Measurements from ENCODE around the gene TMEM235.

TMEM235 gene

GRCh38 chr17:78255953-78256706 lies 24.7 kb downstream of the TMEM235 start:
- DNase-seq = no peak

DNA sequence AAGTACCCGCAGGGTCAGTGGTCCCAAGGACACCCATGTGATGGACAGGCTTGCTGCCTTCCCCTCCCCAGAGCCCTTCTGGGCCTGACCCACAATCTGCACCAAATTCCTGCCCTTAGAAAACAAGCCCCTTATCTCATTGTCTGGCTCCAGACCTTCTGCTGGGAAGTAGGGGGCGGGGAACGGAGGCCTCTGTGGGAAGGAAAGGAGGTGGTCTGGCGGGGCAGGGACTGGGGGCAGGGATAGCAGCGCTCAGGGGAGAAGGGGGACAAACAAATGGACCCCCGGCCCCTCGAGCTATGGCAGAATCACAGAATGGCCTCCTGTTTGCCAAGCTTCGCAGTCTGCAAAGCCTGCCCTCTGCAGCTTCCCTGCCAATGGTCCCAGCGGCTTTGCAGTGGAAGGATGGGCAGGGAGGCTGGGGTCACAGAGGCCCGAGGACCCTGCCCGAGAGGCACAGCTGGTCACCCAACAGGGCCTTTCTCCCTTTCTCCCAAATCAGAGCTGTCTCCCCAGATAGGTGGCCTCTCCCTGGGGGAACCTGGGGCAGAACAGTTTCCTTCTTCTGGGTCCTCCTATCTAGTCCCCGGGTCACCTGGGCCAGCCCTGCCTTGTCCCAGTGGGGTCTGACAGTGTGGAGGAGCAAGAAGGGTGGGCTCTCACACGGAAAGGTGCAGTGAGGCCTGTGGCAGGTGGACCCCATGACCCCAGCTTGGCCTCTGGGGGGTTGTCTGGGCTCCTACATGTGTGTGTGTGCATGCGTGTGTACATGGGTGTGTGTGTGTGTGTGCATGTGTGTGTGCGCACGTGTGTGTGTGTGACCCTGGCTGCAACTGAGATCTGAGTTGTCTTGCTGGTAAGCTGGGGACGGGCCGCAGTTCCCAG lies 25.5 kb downstream of the TMEM235 start:
- DNase-seq = no peak

DNA sequence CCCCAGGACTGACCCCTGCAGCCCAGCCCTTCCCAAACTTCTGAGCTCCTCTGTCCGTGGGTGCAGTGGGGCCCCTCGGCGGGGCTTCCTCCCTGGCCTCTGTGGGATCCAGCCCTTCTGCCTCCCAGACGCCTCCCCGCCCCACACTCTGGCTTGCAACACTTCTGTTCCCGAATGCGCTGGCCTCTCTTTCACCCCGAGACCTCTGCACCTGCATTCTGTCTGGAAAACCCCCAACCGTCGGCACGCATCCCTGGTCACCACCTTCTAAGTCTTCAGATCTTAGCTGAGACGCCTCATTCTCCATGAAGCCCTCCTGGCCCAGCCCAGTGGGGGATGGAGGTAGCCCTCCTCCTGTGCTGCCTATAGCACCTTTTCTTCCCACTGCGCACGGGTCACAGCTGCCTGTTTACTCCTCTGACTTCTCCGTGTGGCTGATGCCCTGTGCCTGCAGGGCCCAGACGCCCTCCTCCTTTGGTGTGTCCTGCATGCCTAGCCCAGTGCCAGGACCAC lies 26.4 kb downstream of the TMEM235 start:
- peak; percentile 35 for DNase-seq

GRCh38 chr17:78258323-78259191 lies 27.1 kb downstream of the TMEM235 start:
- peak; percentile 70 for DNase-seq

- DNase-seq = no peak
These were observed 27.7 kb downstream of the TMEM235 start for GRCh38 chr17:78259192-78259554.

DNA sequence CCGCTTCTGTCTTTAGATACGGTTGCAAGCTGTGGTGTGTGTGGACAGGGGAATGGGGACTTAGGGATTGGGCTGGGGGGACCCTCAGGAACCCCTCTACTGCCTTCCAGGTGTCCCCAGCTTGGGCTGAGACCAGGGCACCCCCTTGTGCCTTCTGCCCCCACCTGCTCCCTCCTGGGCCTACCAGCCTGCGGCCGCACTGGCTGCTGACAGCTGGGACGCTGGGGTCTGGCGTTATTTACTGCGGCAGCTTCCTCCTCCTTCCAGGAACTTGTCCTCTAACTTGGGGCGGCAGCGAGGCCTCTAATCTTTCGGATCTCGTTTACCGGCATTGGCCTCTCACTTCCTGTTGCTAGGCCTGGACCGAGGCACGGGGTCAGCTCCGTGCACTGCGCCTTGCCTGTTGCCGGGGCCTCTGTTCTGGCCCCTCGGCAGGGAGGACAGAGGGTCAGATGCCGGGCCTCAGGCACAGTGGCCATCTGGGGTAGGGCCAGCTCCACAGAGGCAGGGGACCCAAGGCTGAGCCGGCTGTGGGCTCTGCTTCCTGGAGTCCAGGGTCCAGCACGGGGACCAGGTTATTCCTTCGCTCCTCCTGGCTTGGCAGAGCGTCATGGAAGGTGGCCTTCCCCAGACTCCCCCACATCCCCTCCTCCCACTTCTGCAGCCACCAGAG lies 31.8 kb downstream of the TMEM235 start:
- no peak for DNase-seq

- DNase-seq = no peak
These were observed 32.4 kb downstream of the TMEM235 start for GRCh38 chr17:78263736-78264340.

DNA sequence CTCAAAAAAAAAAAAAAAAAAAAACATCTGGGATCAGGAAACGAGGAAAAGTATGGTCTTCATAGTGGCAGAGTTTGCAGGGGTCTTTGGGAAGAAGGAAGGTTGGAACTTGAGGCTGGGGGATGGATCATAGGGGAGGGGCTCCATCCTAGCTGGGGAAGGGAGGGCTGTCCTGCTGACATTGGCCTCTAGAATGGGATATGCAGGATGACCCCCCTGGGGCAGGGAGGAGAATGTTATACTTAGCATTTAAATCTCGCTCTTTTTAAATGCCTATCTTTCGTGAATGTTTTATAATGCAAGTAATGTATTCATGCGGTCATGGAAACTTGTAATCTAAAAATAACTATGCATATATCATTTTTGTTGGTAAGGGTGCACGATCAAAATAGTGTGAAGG lies 33.2 kb downstream of the TMEM235 start:
- DNase-seq = no peak

GRCh38 chr17:78265121-78265520 lies 33.7 kb downstream of the TMEM235 start:
- no peak for DNase-seq

DNA sequence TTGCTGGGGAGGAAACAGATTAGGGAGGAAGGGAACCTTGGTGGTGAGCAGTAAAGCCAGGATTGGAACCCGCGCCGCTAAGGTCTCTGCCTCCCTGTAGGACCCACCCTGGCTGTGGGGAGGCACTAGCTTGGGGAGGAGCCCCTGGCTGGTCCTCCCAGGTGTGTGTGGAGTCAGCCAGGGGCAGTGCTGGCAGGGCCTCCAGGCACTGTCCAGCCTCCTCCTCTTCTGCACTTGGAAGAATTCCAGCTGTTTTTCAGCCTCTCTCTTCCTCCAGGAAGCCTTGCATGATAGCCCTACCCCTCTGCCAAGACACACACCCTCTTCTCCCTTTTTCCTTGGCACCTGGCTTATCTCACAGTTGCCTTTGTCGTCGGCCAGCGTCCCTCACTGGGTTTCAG lies 34.8 kb downstream of the TMEM235 start:
- no peak for DNase-seq

DNA sequence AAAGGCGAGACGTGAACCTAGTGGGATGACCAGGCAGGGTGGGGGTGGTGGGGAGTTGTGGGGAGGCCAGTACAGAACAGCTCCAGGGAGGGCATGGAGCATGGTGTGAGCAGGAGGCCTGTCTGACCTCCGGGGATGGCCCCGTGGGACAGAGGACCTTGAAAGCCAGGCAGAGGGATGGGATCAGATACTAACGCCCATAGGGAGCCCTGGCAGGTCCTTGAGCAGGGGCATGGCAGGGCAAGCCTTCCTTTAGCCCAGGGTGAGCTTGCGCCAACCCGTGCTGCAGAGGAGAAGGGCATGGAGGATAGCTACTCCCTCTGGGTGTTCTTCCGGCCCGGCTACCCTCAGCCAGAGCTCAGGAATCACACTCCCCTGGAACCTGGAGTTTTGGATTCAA lies 35.3 kb downstream of the TMEM235 start:
- DNase-seq = no peak

- DNase-seq = no peak
These were observed 36.0 kb downstream of the TMEM235 start for GRCh38 chr17:78267253-78268073.

- no peak for DNase-seq
These were observed 36.9 kb downstream of the TMEM235 start for GRCh38 chr17:78268191-78268874.

DNA sequence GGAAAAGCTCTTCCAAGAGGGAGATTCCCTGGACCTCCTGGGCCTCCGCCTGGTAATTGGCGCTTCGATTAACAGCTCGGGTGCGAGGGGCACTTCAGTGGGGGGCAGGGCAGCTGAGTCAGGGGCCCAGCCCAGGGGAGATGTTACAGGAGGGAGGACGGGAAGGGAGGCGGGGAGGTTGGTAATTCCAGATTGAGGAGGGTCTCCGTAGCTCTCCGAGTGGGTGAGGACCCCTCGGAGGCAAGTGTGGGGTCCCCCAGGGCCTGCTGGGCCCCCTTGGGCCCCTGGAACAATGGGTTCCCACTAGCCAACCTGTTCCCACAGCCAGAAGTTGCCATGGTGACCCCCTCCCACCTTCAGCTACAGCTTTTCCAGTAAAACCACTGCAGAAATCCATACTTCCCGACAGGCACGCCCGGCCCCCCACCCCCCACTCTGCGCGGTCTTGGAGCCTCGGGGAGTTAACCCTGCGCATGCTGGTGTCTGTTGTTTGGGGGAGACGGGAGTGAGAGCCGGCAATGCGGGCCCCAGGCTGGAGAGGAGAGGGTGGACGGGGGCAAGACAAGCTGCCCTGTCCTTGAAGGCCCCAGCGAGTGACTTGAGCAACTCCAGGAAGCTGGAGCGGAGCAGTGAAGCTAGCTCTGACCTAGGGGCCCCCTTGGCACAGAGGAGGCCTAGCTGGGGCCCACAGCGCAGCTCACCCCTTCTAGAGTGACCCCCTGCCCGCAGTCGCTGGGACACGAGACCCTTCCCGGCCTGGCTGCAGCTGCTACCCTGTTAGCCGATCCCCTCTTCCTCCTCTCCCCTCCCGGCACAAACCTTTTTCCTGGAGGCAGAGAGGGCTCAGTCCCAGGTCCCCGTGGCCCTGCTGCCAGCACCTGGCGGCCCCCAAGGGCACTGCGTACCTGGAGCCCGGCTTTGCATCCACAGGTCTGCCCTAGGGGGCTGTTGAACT lies 37.8 kb downstream of the TMEM235 start:
- DNase-seq = no peak

GRCh38 chr17:78269955-78270381 lies 38.5 kb downstream of the TMEM235 start:
- DNase-seq = no peak

- DNase-seq = no peak
These were observed 40.2 kb downstream of the TMEM235 start for GRCh38 chr17:78271419-78272170.

DNA sequence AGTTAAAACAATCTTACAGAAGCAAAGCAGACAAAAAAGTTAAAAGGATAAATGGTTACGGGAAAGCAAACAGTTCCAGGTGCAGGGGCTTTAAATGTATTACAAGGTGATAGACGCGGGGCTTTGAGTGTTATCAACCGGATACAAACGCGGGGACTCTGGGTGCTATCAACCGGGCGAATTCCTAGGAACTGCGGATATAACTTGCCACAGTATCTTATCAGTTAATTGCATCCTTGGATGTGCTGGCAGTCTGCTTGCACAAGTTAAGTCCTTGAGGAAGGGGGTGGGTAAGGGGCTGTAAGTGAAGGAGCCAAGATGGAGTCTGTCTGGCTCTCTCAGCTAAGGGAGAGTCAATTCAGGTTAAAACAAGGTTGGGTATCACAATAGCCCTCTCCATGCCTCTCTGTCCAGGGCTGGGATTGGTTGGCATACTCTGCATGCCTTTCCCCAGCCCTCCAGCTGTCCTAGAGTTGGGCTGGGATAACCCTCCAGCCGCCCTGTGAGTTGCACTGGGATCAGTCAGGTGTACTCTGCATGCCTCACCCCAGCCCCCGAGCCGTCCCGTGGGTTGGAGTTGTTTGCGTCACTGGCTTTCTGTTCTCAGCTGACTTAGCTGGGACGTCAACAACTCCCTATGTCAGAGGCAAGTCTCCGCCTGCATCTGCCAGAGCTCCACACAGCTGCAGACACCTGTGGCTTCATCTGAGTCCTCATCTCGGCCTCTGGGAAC lies 40.9 kb downstream of the TMEM235 start:
- DNase-seq = peak; percentile 69

DNA sequence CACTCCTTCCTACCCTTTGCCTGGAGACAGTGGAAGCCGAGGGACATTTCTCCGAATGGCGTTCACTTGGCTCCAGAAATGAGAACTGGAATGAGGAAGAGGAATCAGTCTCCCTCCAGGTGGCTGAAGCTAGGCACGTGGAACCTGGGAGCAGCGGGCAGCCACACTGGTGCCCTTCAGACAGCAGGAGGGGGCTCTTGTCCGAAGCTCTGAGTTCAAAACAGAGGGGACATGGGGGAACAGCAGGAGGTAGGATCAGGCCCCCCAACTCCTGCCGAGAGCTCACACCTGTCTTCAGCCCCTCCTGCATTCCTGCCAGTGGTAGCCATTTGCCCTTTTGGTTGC lies 41.5 kb downstream of the TMEM235 start:
- DNase-seq = no peak

Measured in stimulated activated CD4-positive, alpha-beta T cell treated with anti-CD3 and anti-CD28 coated beads, Interleukin-4, amount 100 ng/mL, for 24 hours (primary cell).